CD4-positive, alpha-beta T cell (primary cell): ENCODE data around the gene HTD2. TPM values are rescaled to one million over a fixed set of nuclear protein-coding genes. Genes with fewer than 3 reads are reported as not detected.
"Not testable (repeated sequence)": the region's sequence is repeated elsewhere in the genome, so short reads cannot be mapped to it uniquely, and the experiment has no call there.

ENCODE experiments used
- ATAC-seq: fragments of 200-7000 bp; cut with Tn5 transposase; one replicate; pipeline ENCODE4 v1.10.0; 2022; ENCODE audit warnings: mild to moderate bottlenecking; ENCODE audit not compliant: poor library complexity
- CTCF ChIA-PET: fragments of 350-600 bp; sonication (Branson Sonifier 250); formaldehyde crosslinking; loops from one replicate; lab custom pipeline; 2021; ENCODE audit warnings: antibody characterized with exemption, inconsistent platforms; lab: Charles Lee
- POLR2A ChIA-PET: fragments of 350-600 bp; sonication (Branson Sonifier 250); formaldehyde crosslinking; loops from one replicate; lab custom pipeline; 2021; ENCODE audit warnings: antibody characterized with exemption, inconsistent platforms; lab: Charles Lee
- DNase-seq, 14 experiments: peaks; one replicate each; pipeline ENCODE4 v3.0.0-alpha.2; 2013 to 2020; ENCODE audit warnings: mixed read lengths in 2 of 14
- H3K27ac ChIP-seq, 2 donors: one replicate each; pipeline versions ENCODE4 v1.5.1 to v1.7.0; 2013; ENCODE audit warnings: low read length in 2 of 2, low read depth in 1 of 2, mild to moderate bottlenecking in 1 of 2
- H3K27me3 ChIP-seq, 2 experiments: 1 replicate in 1 of 2; 2 replicates in 1 of 2; pipeline versions ENCODE4 v1.6.1 to v1.7.0; 2013; ENCODE audit warnings: low read length in 2 of 2, control low read depth in 1 of 2, mild to moderate bottlenecking in 1 of 2, moderate library complexity in 1 of 2; ENCODE audit not compliant: insufficient read depth in 2 of 2, control insufficient read depth in 1 of 2
- H3K36me3 ChIP-seq: one replicate; pipeline ENCODE4 v1.6.1; 2013; ENCODE audit warnings: low read length, control low read depth; ENCODE audit not compliant: insufficient read depth
- H3K4me1 ChIP-seq: one replicate; pipeline ENCODE4 v1.6.1; 2013; ENCODE audit warnings: low read length, control low read depth; ENCODE audit not compliant: insufficient read depth
- H3K4me3 ChIP-seq: one replicate; pipeline ENCODE4 v1.5.1; 2013; ENCODE audit warnings: mild to moderate bottlenecking, low read length, moderate library complexity
- H3K9me3 ChIP-seq, 2 experiments: 1 replicate in 1 of 2; 2 replicates in 1 of 2; pipeline versions ENCODE4 v1.6.1 to v1.7.0; 2013; ENCODE audit warnings: low read length in 2 of 2, mild to moderate bottlenecking in 2 of 2, control low read depth in 1 of 2, moderate library complexity in 1 of 2; ENCODE audit not compliant: control insufficient read depth in 1 of 2, insufficient read depth in 1 of 2
- H3K27ac Mint-ChIP-seq: one replicate; pipeline ENCODE4 v1.8.0; 2020; ENCODE audit warnings: mixed read lengths
- H3K27me3 Mint-ChIP-seq: one replicate; pipeline ENCODE4 v1.8.0; 2021; ENCODE audit warnings: mixed read lengths
- H3K36me3 Mint-ChIP-seq: one replicate; pipeline ENCODE4 v1.8.0; 2021; ENCODE audit warnings: low read depth, mixed read lengths
- H3K4me1 Mint-ChIP-seq: one replicate; pipeline ENCODE4 v1.8.0; 2021; ENCODE audit warnings: low read depth, mixed read lengths
- H3K4me3 Mint-ChIP-seq: one replicate; pipeline ENCODE4 v1.8.0; 2020; ENCODE audit warnings: mild to moderate bottlenecking, mixed read lengths
- H3K9me3 Mint-ChIP-seq: one replicate; pipeline ENCODE4 v1.8.0; 2020; ENCODE audit warnings: mixed read lengths
- intact Hi-C, 2 experiments: fragments of 100-400 bp; cut with DNase I in 1 of 2; cut with micrococcal nuclease in 1 of 2; formaldehyde crosslinking; loops; one replicate each; pipeline versions ENCODE4 v1.15.1 to v1.9.0; 2023 to 2025; cut with DNase I, micrococcal nuclease
- total RNA-seq, 174 experiments: library from RNA in 2 of 174; stranded (reverse) in 2 of 174; gene quantifications; one replicate each; pipeline ENCODE4 v1.2.3 and lab custom pipeline; 2021 to 2026
- TF ChIP-seq, protein P1 (sequence below): fragments of 200-600 bp; IDR thresholded peaks from one replicate; pipeline ENCODE4 v1.8.0; 2022; ENCODE audit warnings: antibody characterized with exemption, mild to moderate bottlenecking

HTD2 gene
- total RNA-seq, 2 experiments from 2014 or later, result 7.2 to 7.3 TPM

DNA sequence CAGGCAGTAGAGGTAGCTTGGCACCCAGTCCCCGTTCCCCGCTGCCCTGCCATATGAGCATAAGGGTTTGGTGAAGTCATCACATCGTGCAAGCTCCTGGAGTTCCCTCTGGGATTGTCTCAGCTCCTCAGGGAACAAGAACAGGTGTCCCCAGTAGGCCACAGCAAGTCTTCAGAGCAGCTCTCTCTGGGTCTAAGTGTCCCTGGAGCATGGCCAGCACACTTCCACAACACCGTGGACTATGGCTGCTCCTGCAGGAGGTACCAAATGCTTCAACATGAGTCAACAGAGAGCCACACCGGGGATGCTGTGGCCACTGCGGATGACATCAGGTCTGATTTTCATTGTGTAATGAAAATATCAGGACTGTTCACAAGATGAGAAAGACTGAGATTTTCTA is 45.6 kb upstream of the HTD2 start:
- Histone ChIP-seq H3K4me1 (no peaks in the 10 kb centered on the region), H3K36me3 (peaks cover 18% of the 10 kb centered on the region), H3K9me3 (no peaks in the 10 kb centered on the region), H3K27me3 (no peaks in the 10 kb centered on the region), H3K27ac (no peak overlapping the region), H3K4me3 (no peak overlapping the region)
- intact Hi-C loops, result no loop called here
- ChIA-PET POLR2A (no interaction called here), CTCF (no interaction called here)
- H3K9me3 Mint-ChIP-seq, result no peaks in the 10 kb centered on the region
- no peaks in the 10 kb centered on the region for H3K4me1 Mint-ChIP-seq
- H3K27me3 Mint-ChIP-seq, result no peaks in the 10 kb centered on the region
- H3K27ac Mint-ChIP-seq, result no peak overlapping the region
- DNase-seq, result no peak
- H3K4me3 Mint-ChIP-seq, result no peak overlapping the region
- TF ChIP-seq, protein P1, sequence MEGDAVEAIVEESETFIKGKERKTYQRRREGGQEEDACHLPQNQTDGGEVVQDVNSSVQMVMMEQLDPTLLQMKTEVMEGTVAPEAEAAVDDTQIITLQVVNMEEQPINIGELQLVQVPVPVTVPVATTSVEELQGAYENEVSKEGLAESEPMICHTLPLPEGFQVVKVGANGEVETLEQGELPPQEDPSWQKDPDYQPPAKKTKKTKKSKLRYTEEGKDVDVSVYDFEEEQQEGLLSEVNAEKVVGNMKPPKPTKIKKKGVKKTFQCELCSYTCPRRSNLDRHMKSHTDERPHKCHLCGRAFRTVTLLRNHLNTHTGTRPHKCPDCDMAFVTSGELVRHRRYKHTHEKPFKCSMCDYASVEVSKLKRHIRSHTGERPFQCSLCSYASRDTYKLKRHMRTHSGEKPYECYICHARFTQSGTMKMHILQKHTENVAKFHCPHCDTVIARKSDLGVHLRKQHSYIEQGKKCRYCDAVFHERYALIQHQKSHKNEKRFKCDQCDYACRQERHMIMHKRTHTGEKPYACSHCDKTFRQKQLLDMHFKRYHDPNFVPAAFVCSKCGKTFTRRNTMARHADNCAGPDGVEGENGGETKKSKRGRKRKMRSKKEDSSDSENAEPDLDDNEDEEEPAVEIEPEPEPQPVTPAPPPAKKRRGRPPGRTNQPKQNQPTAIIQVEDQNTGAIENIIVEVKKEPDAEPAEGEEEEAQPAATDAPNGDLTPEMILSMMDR, result no peak
- H3K36me3 Mint-ChIP-seq, result peaks cover 17% of the 10 kb centered on the region
- no peak for ATAC-seq

DNA sequence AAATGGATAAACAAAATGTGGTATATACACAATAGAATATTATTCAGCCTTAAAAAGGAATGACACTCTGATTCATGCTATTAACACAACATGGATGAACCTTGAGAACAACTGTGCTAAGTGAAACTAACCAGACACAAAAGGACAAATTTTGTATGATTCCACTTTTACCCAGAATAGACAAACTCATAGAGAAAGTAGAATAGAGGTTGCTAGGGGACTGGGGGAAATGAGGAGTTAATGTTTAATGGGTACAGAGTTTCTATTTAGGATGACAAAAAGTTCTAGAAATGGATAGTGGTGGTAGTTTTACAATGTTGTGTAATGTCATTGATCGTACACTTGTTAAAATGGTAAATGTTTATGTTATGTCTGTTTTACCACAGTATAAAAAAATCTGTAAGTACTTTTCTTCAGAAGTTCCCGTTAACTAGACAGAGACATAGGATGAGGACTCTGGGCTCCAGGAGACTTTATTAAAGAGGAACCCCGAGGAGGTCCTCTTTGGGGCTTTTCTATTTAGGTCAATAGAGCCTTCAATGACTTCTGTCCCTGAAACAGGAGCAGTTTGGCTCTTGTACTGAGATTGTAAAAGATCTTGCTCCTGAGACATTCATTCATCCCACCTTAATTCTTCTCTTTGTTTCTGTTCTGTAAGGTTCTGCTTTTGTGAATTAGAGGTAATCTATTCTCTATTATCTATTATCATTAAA is 44.2 kb upstream of the HTD2 start:
- TF ChIP-seq, protein P1, result no peak
- Mint-ChIP-seq H3K27me3 (no peaks in the 10 kb centered on the region), H3K4me3 (no peak overlapping the region), H3K27ac (no peak overlapping the region), H3K4me1 (no peaks in the 10 kb centered on the region), H3K36me3 (peaks cover 20% of the 10 kb centered on the region), H3K9me3 (no peaks in the 10 kb centered on the region)
- POLR2A ChIA-PET, result no interaction called here
- H3K36me3 ChIP-seq, result peaks cover 15% of the 10 kb centered on the region
- H3K9me3 ChIP-seq, result no peaks in the 10 kb centered on the region
- DNase-seq (no peak), ATAC-seq (no peak)
- no peak overlapping the region for H3K4me3 ChIP-seq
- no peaks in the 10 kb centered on the region for H3K4me1 ChIP-seq
- CTCF ChIA-PET, result no interaction called here
- H3K27me3 ChIP-seq, result no peaks in the 10 kb centered on the region
- no peak overlapping the region for H3K27ac ChIP-seq
- intact Hi-C loops, result no loop called here

DNA sequence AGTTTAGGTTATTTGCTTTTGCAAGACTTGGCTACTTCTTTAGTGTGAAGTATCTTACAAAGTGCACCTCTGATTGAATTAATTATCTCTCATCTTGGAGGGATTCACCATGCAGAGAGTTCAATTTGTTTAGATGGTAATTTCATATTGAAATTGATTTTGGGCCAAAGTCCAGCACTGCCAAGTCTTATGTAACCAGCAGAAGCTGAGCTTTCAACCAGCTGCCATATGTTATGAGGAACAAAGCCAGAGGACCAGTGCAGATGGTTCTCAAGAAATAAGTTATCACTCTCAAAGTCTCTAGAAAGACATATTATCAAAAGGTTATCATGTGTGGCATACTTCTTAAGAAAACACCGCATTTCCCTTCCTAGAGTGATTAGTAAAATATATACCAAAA is 39.7 kb upstream of the HTD2 start:
- ATAC-seq (no peak), DNase-seq (no peak)
- CTCF ChIA-PET, result no interaction called here
- H3K36me3 Mint-ChIP-seq, result peaks cover 33% of the 10 kb centered on the region
- no peak overlapping the region for H3K4me3 Mint-ChIP-seq
- Histone ChIP-seq H3K27me3 (no peaks in the 10 kb centered on the region), H3K9me3 (no peaks in the 10 kb centered on the region), H3K4me3 (no peak overlapping the region), H3K36me3 (no peaks in the 10 kb centered on the region), H3K4me1 (no peaks in the 10 kb centered on the region), H3K27ac (no peak overlapping the region)
- no peaks in the 10 kb centered on the region for H3K9me3 Mint-ChIP-seq
- no peak overlapping the region for H3K27ac Mint-ChIP-seq
- H3K27me3 Mint-ChIP-seq, result no peaks in the 10 kb centered on the region
- intact Hi-C loops, result no loop called here
- POLR2A ChIA-PET, result no interaction called here
- TF ChIP-seq, protein P1, result no peak
- no peaks in the 10 kb centered on the region for H3K4me1 Mint-ChIP-seq

DNA sequence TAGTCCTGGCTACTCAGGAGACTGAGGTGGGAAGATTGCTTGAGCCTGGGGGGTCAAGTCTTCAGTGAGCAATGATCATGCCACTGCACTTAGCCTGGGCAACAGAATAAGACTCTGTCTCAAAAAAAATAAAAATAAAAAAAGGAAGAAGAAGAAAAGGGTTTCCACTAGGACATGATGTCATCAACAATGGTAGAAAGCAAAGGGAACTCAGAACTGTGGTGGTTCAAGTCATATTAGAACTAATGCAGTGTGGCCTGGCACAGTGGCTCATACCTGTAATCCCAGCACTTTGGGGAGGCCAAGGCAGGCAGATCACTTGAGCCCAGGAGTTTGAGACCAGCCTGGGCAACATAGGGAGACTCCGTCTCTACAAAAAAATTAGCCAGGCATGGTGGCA is 38.8 kb upstream of the HTD2 start:
- DNase-seq, H3K9me3 ChIP-seq, CTCF ChIA-PET, H3K27ac ChIP-seq, H3K27me3 Mint-ChIP-seq, ATAC-seq, H3K27ac Mint-ChIP-seq, H3K27me3 ChIP-seq, intact Hi-C loops, H3K4me3 ChIP-seq, H3K9me3 Mint-ChIP-seq, H3K4me1 Mint-ChIP-seq, H3K36me3 ChIP-seq, H3K4me3 Mint-ChIP-seq, H3K4me1 ChIP-seq, POLR2A ChIA-PET: not testable (repeated sequence)
- H3K36me3 Mint-ChIP-seq, result peaks cover 28% of the 10 kb centered on the region
